GM23338 (cell line): ENCODE data around the gene TSHZ2. TPM values are rescaled to one million over a fixed set of nuclear protein-coding genes. Genes with fewer than 3 reads are reported as not detected.

ENCODE experiments used
- ATAC-seq: fragments of 200-7000 bp; cut with Tn5 transposase; 3 replicates; pipeline ENCODE4 v1.9.1; 2020
- DNase-seq: peaks from one replicate; pipeline ENCODE4 v3.0.0-alpha.2; 2015; ENCODE audit warnings: low spot score
- H2AFZ ChIP-seq: fragments of 200-600 bp; sonication (generic); 2 replicates; pipeline ENCODE4 v1.8.0; 2016; ENCODE audit warnings: antibody characterized with exemption, mild to moderate bottlenecking, moderate library complexity
- H3F3A ChIP-seq: fragments of 200-600 bp; sonication (generic); replicated peaks from 2 replicates; pipeline ENCODE4 v1.8.0; 2017; ENCODE audit warnings: antibody characterized with exemption, mixed run types, low read depth
- H3K27ac ChIP-seq: fragments of 200-600 bp; sonication (generic); 2 replicates; pipeline ENCODE4 v1.6.1; 2016; ENCODE audit warnings: low read depth
- H3K27me3 ChIP-seq: fragments of 200-600 bp; sonication (generic); 2 replicates; pipeline ENCODE4 v1.8.0; 2016; ENCODE audit warnings: mild to moderate bottlenecking, mixed run types, moderate library complexity; ENCODE audit not compliant: insufficient read depth
- H3K36me3 ChIP-seq: fragments of 200-600 bp; sonication (generic); 2 replicates; pipeline ENCODE4 v1.8.0; 2016; ENCODE audit warnings: mild to moderate bottlenecking; ENCODE audit not compliant: insufficient read depth
- H3K4me1 ChIP-seq: fragments of 200-600 bp; sonication (generic); 2 replicates; pipeline ENCODE4 v1.8.0; 2016; ENCODE audit warnings: mild to moderate bottlenecking, moderate library complexity; ENCODE audit not compliant: insufficient read depth
- H3K4me2 ChIP-seq: fragments of 200-600 bp; sonication (generic); 2 replicates; pipeline ENCODE4 v1.7.1; 2017; ENCODE audit warnings: mixed run types
- H3K4me3 ChIP-seq: fragments of 200-600 bp; sonication (generic); 2 replicates; pipeline ENCODE4 v1.6.1; 2016; ENCODE audit warnings: mixed run types
- H3K79me2 ChIP-seq: fragments of 200-600 bp; sonication (generic); replicated peaks from 2 replicates; pipeline ENCODE4 v1.8.0; 2017; ENCODE audit warnings: mild to moderate bottlenecking; ENCODE audit not compliant: insufficient read depth
- H3K9me2 ChIP-seq: fragments of 200-600 bp; sonication (generic); 2 replicates; pipeline ENCODE4 v1.8.0; 2017; ENCODE audit not compliant: insufficient read depth
- H4K20me1 ChIP-seq: fragments of 200-600 bp; sonication (generic); replicated peaks from 2 replicates; pipeline ENCODE4 v1.8.0; 2017; ENCODE audit warnings: mild to moderate bottlenecking; ENCODE audit not compliant: insufficient read depth
- H3K27ac Mint-ChIP-seq: 2 replicates; pipeline ENCODE4 v1.8.0; 2020; ENCODE audit warnings: inconsistent platforms, mild to moderate bottlenecking, moderate library complexity, mixed read lengths
- H3K27me3 Mint-ChIP-seq: 3 replicates; pipeline ENCODE4 v1.8.0; 2022; ENCODE audit warnings: low read depth, mild to moderate bottlenecking, moderate library complexity, mixed read lengths, inconsistent platforms; ENCODE audit not compliant: insufficient read depth, poor library complexity
- H3K36me3 Mint-ChIP-seq: 3 replicates; pipeline ENCODE4 v1.8.0; 2021; ENCODE audit warnings: low read depth, mild to moderate bottlenecking, inconsistent platforms, moderate library complexity, mixed read lengths
- H3K4me1 Mint-ChIP-seq: 3 replicates; pipeline ENCODE4 v1.8.0; 2020; ENCODE audit warnings: mild to moderate bottlenecking, inconsistent platforms, mixed read lengths
- H3K4me3 Mint-ChIP-seq: 3 replicates; pipeline ENCODE4 v1.8.0; 2021; ENCODE audit warnings: moderate library complexity, mild to moderate bottlenecking, inconsistent platforms, mixed read lengths
- H3K9me3 Mint-ChIP-seq: 3 replicates; pipeline ENCODE4 v1.8.0; 2020; ENCODE audit warnings: moderate library complexity, mild to moderate bottlenecking, inconsistent platforms, mixed read lengths
- EZH2phosphoT487 ChIP-seq: fragments of 200-600 bp; sonication (generic); IDR thresholded peaks from one replicate; pipeline ENCODE4 v1.8.1; 2018; ENCODE audit warnings: antibody characterized with exemption; ENCODE audit not compliant: unreplicated experiment
- POLR2AphosphoS5 ChIP-seq: IDR thresholded peaks from 2 replicates; pipeline ENCODE4 v1.6.1; 2016; ENCODE audit warnings: antibody characterized with exemption, low read depth
- polyA plus RNA-seq: library from polyadenylated mRNA; unstranded; fragments of >200 nt; fragmentation: Nextera tagmentation; extraction: Ambion mirVana; gene quantifications from 2 replicates; pipeline ENCODE4 v1.2.1, GENCODE V29; 2016
- total RNA-seq: library from RNA; depleted of rRNA; stranded (reverse); fragments of >200 nt; shearing (Covaris generic); gene quantifications from 2 replicates; pipeline ENCODE4 v1.2.3, GENCODE V29; 2014
- TF ChIP-seq, protein P1 (sequence below): fragments of 250-450 bp; sonication (Bioruptor Pico); IDR thresholded peaks from 2 replicates; pipeline ENCODE4 v1.5.0; 2020; ENCODE audit warnings: mild to moderate bottlenecking, moderate library complexity

Gene TSHZ2
- total and polyA plus RNA-seq, 2 experiments from 2014 or later: 0.49 to 1.3 TPM

DNA sequence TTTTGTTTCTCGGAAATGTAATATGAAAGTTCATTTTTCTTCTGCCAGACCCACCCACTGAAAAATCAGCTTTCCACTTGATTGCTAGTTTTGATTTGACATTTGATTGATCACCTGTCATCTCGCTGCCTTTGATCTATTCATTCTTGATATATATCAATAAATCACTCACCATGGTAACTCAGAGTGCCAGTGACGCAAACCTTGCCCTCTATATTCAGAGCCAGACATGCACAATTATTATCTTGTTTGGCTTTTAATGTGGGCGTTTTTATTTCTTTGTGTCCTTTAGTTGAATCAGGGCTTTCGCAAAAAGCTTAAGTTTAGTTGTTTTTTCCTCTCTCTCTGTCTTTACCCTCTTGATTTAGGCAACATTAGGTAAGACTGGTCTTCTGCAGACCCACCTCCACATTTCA lies 2.0 kb downstream of the TSHZ2 start:
- no peak overlapping the region for H3K4me2 ChIP-seq

More for the DNA sequence above, 2.0 kb downstream of the TSHZ2 start:
- H3K79me2 ChIP-seq: no peaks in the 10 kb centered on the region
- no peaks in the 10 kb centered on the region for H3K9me2 ChIP-seq
- peaks cover 20% of the 10 kb centered on the region for H3K27me3 ChIP-seq
- Mint-ChIP-seq H3K9me3 (no peaks in the 10 kb centered on the region), H3K36me3 (no peaks in the 10 kb centered on the region), H3K4me1 (peaks cover 14% of the 10 kb centered on the region), H3K27ac (no peak overlapping the region), H3K27me3 (peaks cover 14% of the 10 kb centered on the region), H3K4me3 (peak overlapping the region; percentile 92; the same call in 1 of the 3 replicates)
- no peak overlapping the region for H3K4me3 ChIP-seq
- DNase-seq: no peak
- H3K36me3 ChIP-seq: no peaks in the 10 kb centered on the region
- no peaks in the 10 kb centered on the region for H4K20me1 ChIP-seq
- peaks cover 9% of the 10 kb centered on the region for H3K4me1 ChIP-seq
- no peak for TF ChIP-seq POLR2AphosphoS5
- TF ChIP-seq, protein P1, sequence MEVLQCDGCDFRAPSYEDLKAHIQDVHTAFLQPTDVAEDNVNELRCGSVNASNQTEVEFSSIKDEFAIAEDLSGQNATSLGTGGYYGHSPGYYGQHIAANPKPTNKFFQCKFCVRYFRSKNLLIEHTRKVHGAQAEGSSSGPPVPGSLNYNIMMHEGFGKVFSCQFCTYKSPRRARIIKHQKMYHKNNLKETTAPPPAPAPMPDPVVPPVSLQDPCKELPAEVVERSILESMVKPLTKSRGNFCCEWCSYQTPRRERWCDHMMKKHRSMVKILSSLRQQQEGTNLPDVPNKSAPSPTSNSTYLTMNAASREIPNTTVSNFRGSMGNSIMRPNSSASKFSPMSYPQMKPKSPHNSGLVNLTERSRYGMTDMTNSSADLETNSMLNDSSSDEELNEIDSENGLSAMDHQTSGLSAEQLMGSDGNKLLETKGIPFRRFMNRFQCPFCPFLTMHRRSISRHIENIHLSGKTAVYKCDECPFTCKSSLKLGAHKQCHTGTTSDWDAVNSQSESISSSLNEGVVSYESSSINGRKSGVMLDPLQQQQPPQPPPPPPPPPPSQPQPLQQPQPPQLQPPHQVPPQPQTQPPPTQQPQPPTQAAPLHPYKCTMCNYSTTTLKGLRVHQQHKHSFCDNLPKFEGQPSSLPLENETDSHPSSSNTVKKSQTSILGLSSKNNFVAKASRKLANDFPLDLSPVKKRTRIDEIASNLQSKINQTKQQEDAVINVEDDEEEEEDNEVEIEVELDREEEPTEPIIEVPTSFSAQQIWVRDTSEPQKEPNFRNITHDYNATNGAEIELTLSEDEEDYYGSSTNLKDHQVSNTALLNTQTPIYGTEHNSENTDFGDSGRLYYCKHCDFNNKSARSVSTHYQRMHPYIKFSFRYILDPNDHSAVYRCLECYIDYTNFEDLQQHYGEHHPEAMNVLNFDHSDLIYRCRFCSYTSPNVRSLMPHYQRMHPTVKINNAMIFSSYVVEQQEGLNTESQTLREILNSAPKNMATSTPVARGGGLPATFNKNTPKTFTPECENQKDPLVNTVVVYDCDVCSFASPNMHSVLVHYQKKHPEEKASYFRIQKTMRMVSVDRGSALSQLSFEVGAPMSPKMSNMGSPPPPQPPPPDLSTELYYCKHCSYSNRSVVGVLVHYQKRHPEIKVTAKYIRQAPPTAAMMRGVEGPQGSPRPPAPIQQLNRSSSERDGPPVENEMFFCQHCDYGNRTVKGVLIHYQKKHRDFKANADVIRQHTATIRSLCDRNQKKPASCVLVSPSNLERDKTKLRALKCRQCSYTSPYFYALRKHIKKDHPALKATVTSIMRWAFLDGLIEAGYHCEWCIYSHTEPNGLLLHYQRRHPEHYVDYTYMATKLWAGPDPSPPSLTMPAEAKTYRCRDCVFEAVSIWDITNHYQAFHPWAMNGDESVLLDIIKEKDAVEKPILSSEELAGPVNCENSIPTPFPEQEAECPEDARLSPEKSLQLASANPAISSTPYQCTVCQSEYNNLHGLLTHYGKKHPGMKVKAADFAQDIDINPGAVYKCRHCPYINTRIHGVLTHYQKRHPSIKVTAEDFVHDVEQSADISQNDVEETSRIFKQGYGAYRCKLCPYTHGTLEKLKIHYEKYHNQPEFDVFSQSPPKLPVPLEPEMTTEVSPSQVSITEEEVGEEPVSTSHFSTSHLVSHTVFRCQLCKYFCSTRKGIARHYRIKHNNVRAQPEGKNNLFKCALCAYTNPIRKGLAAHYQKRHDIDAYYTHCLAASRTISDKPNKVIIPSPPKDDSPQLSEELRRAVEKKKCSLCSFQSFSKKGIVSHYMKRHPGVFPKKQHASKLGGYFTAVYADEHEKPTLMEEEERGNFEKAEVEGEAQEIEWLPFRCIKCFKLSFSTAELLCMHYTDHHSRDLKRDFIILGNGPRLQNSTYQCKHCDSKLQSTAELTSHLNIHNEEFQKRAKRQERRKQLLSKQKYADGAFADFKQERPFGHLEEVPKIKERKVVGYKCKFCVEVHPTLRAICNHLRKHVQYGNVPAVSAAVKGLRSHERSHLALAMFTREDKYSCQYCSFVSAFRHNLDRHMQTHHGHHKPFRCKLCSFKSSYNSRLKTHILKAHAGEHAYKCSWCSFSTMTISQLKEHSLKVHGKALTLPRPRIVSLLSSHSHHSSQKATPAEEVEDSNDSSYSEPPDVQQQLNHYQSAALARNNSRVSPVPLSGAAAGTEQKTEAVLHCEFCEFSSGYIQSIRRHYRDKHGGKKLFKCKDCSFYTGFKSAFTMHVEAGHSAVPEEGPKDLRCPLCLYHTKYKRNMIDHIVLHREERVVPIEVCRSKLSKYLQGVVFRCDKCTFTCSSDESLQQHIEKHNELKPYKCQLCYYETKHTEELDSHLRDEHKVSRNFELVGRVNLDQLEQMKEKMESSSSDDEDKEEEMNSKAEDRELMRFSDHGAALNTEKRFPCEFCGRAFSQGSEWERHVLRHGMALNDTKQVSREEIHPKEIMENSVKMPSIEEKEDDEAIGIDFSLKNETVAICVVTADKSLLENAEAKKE (CRISPR knock-in tag): no peak
- no peak for TF ChIP-seq EZH2phosphoT487
- H3K27ac ChIP-seq: no peak overlapping the region
- no peak for ATAC-seq
- H2AFZ ChIP-seq: no peak overlapping the region
- no peaks in the 10 kb centered on the region for H3F3A ChIP-seq
